GM21367 (cell line): ENCODE data around the gene PLAC1.

Source experiments
- ATAC-seq: cut with Tn5 transposase; IDR thresholded peaks from one replicate; pipeline ENCODE4 v1.9.1; 2021; ENCODE audit not compliant: unreplicated experiment

Gene PLAC1

GRCh38 chrX:134670134-134670924 is 12.1 kb upstream of the PLAC1 start:
- ATAC-seq = no peak

GRCh38 chrX:134669378-134670098 is 11.3 kb upstream of the PLAC1 start:
- no peak for ATAC-seq

- ATAC-seq = no peak
These were observed 5.9 kb upstream of the PLAC1 start for GRCh38 chrX:134664202-134664601.

- ATAC-seq = no peak
These were observed 3.0 kb upstream of the PLAC1 start for GRCh38 chrX:134661295-134661694.

GRCh38 chrX:134660627-134661026 is 2.4 kb upstream of the PLAC1 start:
- no peak for ATAC-seq

- no peak for ATAC-seq
These were observed 1.5 kb upstream of the PLAC1 start for GRCh38 chrX:134659761-134660160.

GRCh38 chrX:134658760-134659023 is 421 bp upstream of the PLAC1 start:
- no peak for ATAC-seq

- no peak for ATAC-seq
These were observed 3.8 kb downstream of the PLAC1 start for GRCh38 chrX:134654398-134655012.

- ATAC-seq = no peak
These were observed 4.4 kb downstream of the PLAC1 start for GRCh38 chrX:134653835-134654234.

- no peak for ATAC-seq
These were observed 7.6 kb downstream of the PLAC1 start for GRCh38 chrX:134650701-134651100.

GRCh38 chrX:134649770-134650169 is 8.5 kb downstream of the PLAC1 start:
- ATAC-seq = no peak

- ATAC-seq = no peak
These were observed 10.8 kb downstream of the PLAC1 start for GRCh38 chrX:134647477-134647877.

GRCh38 chrX:134646691-134647090 is 11.6 kb downstream of the PLAC1 start:
- no peak for ATAC-seq

- no peak for ATAC-seq
These were observed 12.2 kb downstream of the PLAC1 start for GRCh38 chrX:134645936-134646543.

GRCh38 chrX:134642386-134642785 is 15.9 kb downstream of the PLAC1 start:
- no peak for ATAC-seq

GRCh38 chrX:134641346-134641745 is 16.9 kb downstream of the PLAC1 start:
- no peak for ATAC-seq

GRCh38 chrX:134640914-134641313 is 17.4 kb downstream of the PLAC1 start:
- ATAC-seq = no peak

- no peak for ATAC-seq
These were observed 21.4 kb downstream of the PLAC1 start for GRCh38 chrX:134636851-134637250.

GRCh38 chrX:134634691-134635090 is 23.6 kb downstream of the PLAC1 start:
- ATAC-seq = no peak

- no peak for ATAC-seq
These were observed 24.4 kb downstream of the PLAC1 start for GRCh38 chrX:134633832-134634231.

GRCh38 chrX:134633394-134633793 is 24.9 kb downstream of the PLAC1 start:
- ATAC-seq = no peak

GRCh38 chrX:134632355-134632754 is 25.9 kb downstream of the PLAC1 start:
- ATAC-seq = no peak
